SK-N-MC (cell line): ENCODE data around the gene FHOD1.

ENCODE experiments used
- EZH2 ChIP-seq: fragments of 200-600 bp; sonication (generic); IDR thresholded peaks from one replicate; pipeline ENCODE4 v1.6.1; 2017; ENCODE audit warnings: antibody characterized with exemption
- POLR2AphosphoS5 ChIP-seq: IDR thresholded peaks from 2 replicates; pipeline ENCODE4 v1.6.1; 2012; ENCODE audit warnings: mild to moderate bottlenecking, low read depth, low read length, borderline replicate concordance

- no peak for TF ChIP-seq POLR2AphosphoS5
- no peak for TF ChIP-seq EZH2
Measured at GRCh38 chr16:67213197-67214019, 33.9 kb downstream of the FHOD1 start.
